Measurements from ENCODE around the gene CYP2C19. TPM values are rescaled to one million over a fixed set of nuclear protein-coding genes. Genes with fewer than 3 reads are reported as not detected.

The CYP2C19 gene
- total RNA-seq, 1 donor from 2014 or later = not detected

- no peak for TF ChIP-seq CTCF (conservative IDR thresholded peaks at IDR 0.05; ENCODE audit: low read depth, low read length)
- DNase-seq (ENCODE audit: low read depth) = no peak
- no peak overlapping the region for H3K4me3 ChIP-seq (ENCODE audit: low read depth, low read length)
These were observed 83.7 kb downstream of the CYP2C19 start for GRCh38 chr10:94846204-94846603.

- no peak for DNase-seq (ENCODE audit: low read depth)
- H3K4me3 ChIP-seq (ENCODE audit: low read depth, low read length) = no peak overlapping the region
These were observed 88.3 kb downstream of the CYP2C19 start for GRCh38 chr10:94850766-94851165.

GRCh38 chr10:94851263-94851662 lies 88.8 kb downstream of the CYP2C19 start:
- H3K4me3 ChIP-seq (ENCODE audit: low read depth, low read length) = no peak overlapping the region
- TF ChIP-seq CTCF (conservative IDR thresholded peaks at IDR 0.05; ENCODE audit: low read depth, low read length) = no peak
- no peak for DNase-seq (ENCODE audit: low read depth)

More at GRCh38 chr10:94850766-94851165, 88.3 kb downstream of the CYP2C19 start:
- no peak for TF ChIP-seq CTCF (conservative IDR thresholded peaks at IDR 0.05; ENCODE audit: low read depth, low read length)

GRCh38 chr10:94852438-94852837 lies 90.0 kb downstream of the CYP2C19 start:
- no peak for TF ChIP-seq CTCF (conservative IDR thresholded peaks at IDR 0.05; ENCODE audit: low read depth, low read length)
- H3K4me3 ChIP-seq (ENCODE audit: low read depth, low read length) = no peak overlapping the region
- no peak for DNase-seq (ENCODE audit: low read depth)

GRCh38 chr10:94853065-94853464 lies 90.6 kb downstream of the CYP2C19 start:
- TF ChIP-seq CTCF (conservative IDR thresholded peaks at IDR 0.05; ENCODE audit: low read depth, low read length) = no peak
- H3K4me3 ChIP-seq (ENCODE audit: low read depth, low read length) = no peak overlapping the region
- no peak for DNase-seq (ENCODE audit: low read depth)

GRCh38 chr10:94858005-94858404 lies 95.5 kb downstream of the CYP2C19 start:
- no peak overlapping the region for H3K4me3 ChIP-seq (ENCODE audit: low read depth, low read length)
- TF ChIP-seq CTCF (conservative IDR thresholded peaks at IDR 0.05; ENCODE audit: low read depth, low read length) = no peak

GRCh38 chr10:94859086-94859485 lies 96.6 kb downstream of the CYP2C19 start:
- TF ChIP-seq CTCF (conservative IDR thresholded peaks at IDR 0.05; ENCODE audit: low read depth, low read length) = no peak
- no peak for DNase-seq (ENCODE audit: low read depth)

More at GRCh38 chr10:94858005-94858404, 95.5 kb downstream of the CYP2C19 start:
- DNase-seq (ENCODE audit: low read depth) = no peak

More at GRCh38 chr10:94859086-94859485, 96.6 kb downstream of the CYP2C19 start:
- no peak overlapping the region for H3K4me3 ChIP-seq (ENCODE audit: low read depth, low read length)

Measured in epithelial cell of proximal tubule (primary cell).